ENCODE measurements around the gene PRKAR1B. TPM values are rescaled to one million over a fixed set of nuclear protein-coding genes. Genes with fewer than 3 reads are reported as not detected.

PRKAR1B gene
- total RNA-seq, 2 donors from 2014 or later = 33.5 to 43.2 TPM

DNA sequence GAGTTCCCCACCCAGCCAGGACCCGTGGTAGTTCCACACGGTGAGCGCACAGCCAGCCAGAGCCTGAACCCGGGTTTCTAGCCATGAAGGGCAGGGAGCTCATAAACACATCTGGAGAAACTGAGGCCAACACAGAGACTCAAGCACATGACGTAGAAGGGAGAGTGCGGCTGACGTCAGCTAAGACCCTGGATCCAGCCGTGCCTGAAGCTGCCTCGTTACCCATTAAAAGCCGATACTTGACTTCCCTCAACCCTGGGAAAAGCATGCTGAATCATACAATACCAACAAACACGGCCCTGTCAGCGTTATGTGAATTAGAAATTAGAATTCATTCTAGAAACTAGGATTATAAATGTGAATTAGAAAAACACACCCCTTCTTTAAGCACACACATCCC, 142.3 kb downstream of the PRKAR1B start:
- no peaks in the 10 kb centered on the region for H3K27me3 ChIP-seq (ENCODE audit: control insufficient read depth, insufficient read depth, low read length, poor library complexity, severe bottlenecking)
- H3K9me3 Mint-ChIP-seq = peaks cover 21% of the 10 kb centered on the region
- H3K27me3 Mint-ChIP-seq (ENCODE audit: insufficient read depth) = no peaks in the 10 kb centered on the region
- no peak overlapping the region for H3K27ac Mint-ChIP-seq
- no peak overlapping the region for H3K4me3 Mint-ChIP-seq
- H3K4me3 ChIP-seq (ENCODE audit: low read length) = no peak overlapping the region
- no peaks in the 10 kb centered on the region for H3K9me3 ChIP-seq (ENCODE audit: control insufficient read depth, low read length)
- H3K9ac ChIP-seq (ENCODE audit: extremely low read depth, low read length, poor library complexity, severe bottlenecking) = no peak overlapping the region
- H3K36me3 Mint-ChIP-seq (ENCODE audit: low read depth) = peaks cover 74% of the 10 kb centered on the region
- no peaks in the 10 kb centered on the region for H3K4me1 Mint-ChIP-seq
- TF ChIP-seq, protein P1, sequence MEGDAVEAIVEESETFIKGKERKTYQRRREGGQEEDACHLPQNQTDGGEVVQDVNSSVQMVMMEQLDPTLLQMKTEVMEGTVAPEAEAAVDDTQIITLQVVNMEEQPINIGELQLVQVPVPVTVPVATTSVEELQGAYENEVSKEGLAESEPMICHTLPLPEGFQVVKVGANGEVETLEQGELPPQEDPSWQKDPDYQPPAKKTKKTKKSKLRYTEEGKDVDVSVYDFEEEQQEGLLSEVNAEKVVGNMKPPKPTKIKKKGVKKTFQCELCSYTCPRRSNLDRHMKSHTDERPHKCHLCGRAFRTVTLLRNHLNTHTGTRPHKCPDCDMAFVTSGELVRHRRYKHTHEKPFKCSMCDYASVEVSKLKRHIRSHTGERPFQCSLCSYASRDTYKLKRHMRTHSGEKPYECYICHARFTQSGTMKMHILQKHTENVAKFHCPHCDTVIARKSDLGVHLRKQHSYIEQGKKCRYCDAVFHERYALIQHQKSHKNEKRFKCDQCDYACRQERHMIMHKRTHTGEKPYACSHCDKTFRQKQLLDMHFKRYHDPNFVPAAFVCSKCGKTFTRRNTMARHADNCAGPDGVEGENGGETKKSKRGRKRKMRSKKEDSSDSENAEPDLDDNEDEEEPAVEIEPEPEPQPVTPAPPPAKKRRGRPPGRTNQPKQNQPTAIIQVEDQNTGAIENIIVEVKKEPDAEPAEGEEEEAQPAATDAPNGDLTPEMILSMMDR (conservative IDR thresholded peaks at IDR 0.05) = no peak
- no peak for DNase-seq
- H3K4me1 ChIP-seq (ENCODE audit: control insufficient read depth, insufficient read depth, low read length) = no peaks in the 10 kb centered on the region
- peaks cover 9% of the 10 kb centered on the region for H3K36me3 ChIP-seq (ENCODE audit: control insufficient read depth, insufficient read depth, low read length)
- WGBS, 2 experiments (ENCODE audit: insufficient coverage in 1 of 2, insufficient read length in 1 of 2) = 95% methylated on average over 7 to 11 of the region's 12 CpGs
- no peak overlapping the region for H3K27ac ChIP-seq (ENCODE audit: low read depth, low read length)

DNA sequence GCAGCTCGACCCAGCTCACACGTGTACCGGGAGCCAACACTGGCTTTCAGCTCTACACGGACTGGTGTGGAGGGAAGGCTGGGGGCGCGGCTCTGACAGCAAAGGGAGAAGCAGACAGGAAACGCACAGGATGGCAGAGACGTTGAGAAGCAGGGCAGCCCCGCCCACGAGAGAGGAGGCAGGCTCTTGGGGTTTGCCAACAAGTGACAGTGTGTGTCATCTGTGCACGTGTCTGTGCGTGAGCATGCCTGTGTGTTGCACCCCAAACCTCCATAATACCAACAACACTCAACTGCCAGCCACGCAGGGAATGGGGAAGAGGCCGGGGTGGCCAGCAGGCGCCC, 143.0 kb downstream of the PRKAR1B start:
- peaks cover 20% of the 10 kb centered on the region for H3K9me3 Mint-ChIP-seq
- H3K36me3 ChIP-seq (ENCODE audit: control insufficient read depth, insufficient read depth, low read length) = peaks cover 9% of the 10 kb centered on the region
- 95 to 99% methylated on average over 13 to 15 of the region's 15 CpGs for WGBS, 2 experiments (ENCODE audit: insufficient coverage in 1 of 2, insufficient read length in 1 of 2)
- no peak overlapping the region for H3K9ac ChIP-seq (ENCODE audit: extremely low read depth, low read length, poor library complexity, severe bottlenecking)
- H3K9me3 ChIP-seq (ENCODE audit: control insufficient read depth, low read length) = no peaks in the 10 kb centered on the region
- no peaks in the 10 kb centered on the region for H3K27me3 ChIP-seq (ENCODE audit: control insufficient read depth, insufficient read depth, low read length, poor library complexity, severe bottlenecking)
- DNase-seq = no peak
- H3K36me3 Mint-ChIP-seq (ENCODE audit: low read depth) = peaks cover 70% of the 10 kb centered on the region
- H3K4me3 ChIP-seq (ENCODE audit: low read length) = no peak overlapping the region
- H3K4me3 Mint-ChIP-seq = no peak overlapping the region
- no peaks in the 10 kb centered on the region for H3K27me3 Mint-ChIP-seq (ENCODE audit: insufficient read depth)
- no peak overlapping the region for H3K27ac ChIP-seq (ENCODE audit: low read depth, low read length)
- TF ChIP-seq, protein P1 (conservative IDR thresholded peaks at IDR 0.05) = no peak
- H3K27ac Mint-ChIP-seq = no peak overlapping the region
- no peaks in the 10 kb centered on the region for H3K4me1 ChIP-seq (ENCODE audit: control insufficient read depth, insufficient read depth, low read length)
- no peaks in the 10 kb centered on the region for H3K4me1 Mint-ChIP-seq

DNA sequence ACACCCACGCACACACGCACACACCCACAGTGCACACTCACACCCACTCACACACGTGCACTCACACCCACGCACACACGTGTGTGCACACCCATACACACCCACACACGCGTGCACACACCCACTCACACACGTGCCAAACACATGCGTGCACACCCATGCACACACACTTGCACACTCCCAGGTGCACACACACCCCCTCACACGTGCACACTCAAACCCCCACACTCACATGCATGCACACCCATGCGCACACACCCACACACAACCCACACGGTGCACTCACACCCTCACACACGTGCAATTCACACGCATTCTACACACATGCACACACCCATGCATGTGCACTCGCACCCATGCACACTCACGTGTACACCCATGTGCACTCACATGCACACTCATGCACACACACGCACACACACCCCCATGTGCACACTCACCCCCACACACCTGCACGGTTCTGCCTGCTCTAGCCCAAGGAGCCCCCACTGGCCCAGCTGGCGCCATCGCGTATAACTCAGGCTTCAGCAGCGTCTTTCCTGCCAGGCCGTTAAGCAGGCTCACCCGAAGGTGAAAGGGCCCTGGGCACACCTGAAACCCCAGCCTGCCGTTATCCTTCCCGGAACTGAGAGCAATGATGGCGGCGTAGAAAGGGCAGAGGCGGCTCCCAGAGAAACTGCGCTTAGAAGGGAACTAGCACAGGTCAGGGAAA, 143.5 kb downstream of the PRKAR1B start:
- no peak overlapping the region for H3K27ac Mint-ChIP-seq
- Histone ChIP-seq H3K9me3 (ENCODE audit: control insufficient read depth, low read length) (no peaks in the 10 kb centered on the region), H3K27me3 (ENCODE audit: control insufficient read depth, insufficient read depth, low read length, poor library complexity, severe bottlenecking) (no peaks in the 10 kb centered on the region), H3K4me3 (ENCODE audit: low read length) (no peak overlapping the region), H3K4me1 (ENCODE audit: control insufficient read depth, insufficient read depth, low read length) (no peaks in the 10 kb centered on the region), H3K36me3 (ENCODE audit: control insufficient read depth, insufficient read depth, low read length) (peaks cover 4% of the 10 kb centered on the region), H3K9ac (ENCODE audit: extremely low read depth, low read length, poor library complexity, severe bottlenecking) (no peak overlapping the region), H3K27ac (ENCODE audit: low read depth, low read length) (no peak overlapping the region)
- H3K36me3 Mint-ChIP-seq (ENCODE audit: low read depth) = peaks cover 65% of the 10 kb centered on the region
- no peaks in the 10 kb centered on the region for H3K4me1 Mint-ChIP-seq
- no peak for DNase-seq
- H3K9me3 Mint-ChIP-seq = peaks cover 16% of the 10 kb centered on the region
- H3K4me3 Mint-ChIP-seq = no peak overlapping the region
- H3K27me3 Mint-ChIP-seq (ENCODE audit: insufficient read depth) = no peaks in the 10 kb centered on the region
- TF ChIP-seq, protein P1 (conservative IDR thresholded peaks at IDR 0.05) = no peak
- 93 to 95% methylated on average over 19 to 30 of the region's 30 CpGs for WGBS, 2 experiments (ENCODE audit: insufficient coverage in 1 of 2, insufficient read length in 1 of 2)

All from endodermal cell (in vitro differentiated cells).